Right atrium auricular region (tissue), 2 donors: ENCODE results near the gene CDC25B. TPM values are rescaled to one million over a fixed set of nuclear protein-coding genes. Genes with fewer than 3 reads are reported as not detected.

Source experiments
- DNase-seq: peaks from one replicate; pipeline ENCODE4 v3.0.0-alpha.2; 2019; ENCODE audit warnings: low spot score
- H3K27ac ChIP-seq, 2 donors: fragments of 200-600 bp; sonication (generic); 1 replicate in 1 of 2; 2 replicates in 1 of 2; pipeline ENCODE4 v1.5.1; 2016 to 2019
- H3K27me3 ChIP-seq, 2 donors: fragments of 200-600 bp; sonication (generic); one replicate each; pipeline versions ENCODE4 v1.5.1 to v1.6.0; 2017 to 2019
- H3K36me3 ChIP-seq: fragments of 200-600 bp; sonication (generic); one replicate; pipeline ENCODE4 v1.5.1; 2016
- H3K4me1 ChIP-seq, 2 donors: fragments of 200-600 bp; sonication (generic); one replicate each; pipeline versions ENCODE4 v1.5.1 to v1.6.0; 2017 to 2019
- H3K4me3 ChIP-seq, 2 donors: fragments of 200-600 bp; sonication (generic); 1 replicate in 1 of 2; 2 replicates in 1 of 2; pipeline ENCODE4 v1.5.1; 2017 to 2019; ENCODE audit warnings: mild to moderate bottlenecking in 1 of 2, moderate library complexity in 1 of 2
- H3K9me3 ChIP-seq, 2 donors: fragments of 200-600 bp; sonication (generic); one replicate each; pipeline ENCODE4 v1.5.1; 2019
- total RNA-seq, 2 donors: library from RNA; depleted of rRNA; stranded (reverse); fragments of >200 nt; gene quantifications; one replicate each; pipeline ENCODE4 v1.1.0, GENCODE V29; 2016
- TF ChIP-seq, protein P1 (sequence below), 2 donors: fragments of 200-600 bp; sonication (generic); IDR thresholded peaks; one replicate each; pipeline ENCODE4 v1.5.1; 2019; ENCODE audit warnings: antibody characterized with exemption in 2 of 2

CDC25B gene
- total RNA-seq, 2 donors from 2014 or later = 10.4 to 11.4 TPM

DNA sequence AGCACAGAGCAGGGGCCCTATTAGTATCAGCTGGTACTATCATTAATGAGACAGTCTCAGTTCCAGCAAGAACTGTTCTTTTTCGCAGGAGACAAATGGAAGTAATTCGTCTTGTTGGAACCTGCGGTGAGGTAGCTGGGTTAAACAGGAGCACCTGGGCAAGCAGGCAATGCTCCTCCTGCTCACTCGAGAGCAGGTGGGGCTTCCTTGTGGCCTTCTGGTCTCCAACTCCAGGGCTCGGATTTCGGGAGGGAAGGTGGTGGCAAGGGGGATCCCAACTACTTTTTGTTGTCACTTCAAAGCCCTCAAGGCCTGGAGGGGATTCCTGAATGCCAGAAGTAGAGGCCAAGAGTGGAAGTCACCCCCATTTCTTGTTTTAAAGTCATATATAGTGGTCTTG is 13.5 kb upstream of the CDC25B start:
- no peak for DNase-seq
- H3K27ac ChIP-seq = no peak overlapping the region
- H3K9me3 ChIP-seq = no peaks in the 10 kb centered on the region
- peaks cover 6% of the 10 kb centered on the region for H3K36me3 ChIP-seq
- H3K4me1 ChIP-seq = peaks cover 0 to 56% of the 10 kb centered on the region in 2 donors
- no peaks in the 10 kb centered on the region for H3K27me3 ChIP-seq
- TF ChIP-seq, protein P1, sequence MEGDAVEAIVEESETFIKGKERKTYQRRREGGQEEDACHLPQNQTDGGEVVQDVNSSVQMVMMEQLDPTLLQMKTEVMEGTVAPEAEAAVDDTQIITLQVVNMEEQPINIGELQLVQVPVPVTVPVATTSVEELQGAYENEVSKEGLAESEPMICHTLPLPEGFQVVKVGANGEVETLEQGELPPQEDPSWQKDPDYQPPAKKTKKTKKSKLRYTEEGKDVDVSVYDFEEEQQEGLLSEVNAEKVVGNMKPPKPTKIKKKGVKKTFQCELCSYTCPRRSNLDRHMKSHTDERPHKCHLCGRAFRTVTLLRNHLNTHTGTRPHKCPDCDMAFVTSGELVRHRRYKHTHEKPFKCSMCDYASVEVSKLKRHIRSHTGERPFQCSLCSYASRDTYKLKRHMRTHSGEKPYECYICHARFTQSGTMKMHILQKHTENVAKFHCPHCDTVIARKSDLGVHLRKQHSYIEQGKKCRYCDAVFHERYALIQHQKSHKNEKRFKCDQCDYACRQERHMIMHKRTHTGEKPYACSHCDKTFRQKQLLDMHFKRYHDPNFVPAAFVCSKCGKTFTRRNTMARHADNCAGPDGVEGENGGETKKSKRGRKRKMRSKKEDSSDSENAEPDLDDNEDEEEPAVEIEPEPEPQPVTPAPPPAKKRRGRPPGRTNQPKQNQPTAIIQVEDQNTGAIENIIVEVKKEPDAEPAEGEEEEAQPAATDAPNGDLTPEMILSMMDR (IDR thresholded peaks at IDR 0.05) = no peak
- no peak overlapping the region for H3K4me3 ChIP-seq

DNA sequence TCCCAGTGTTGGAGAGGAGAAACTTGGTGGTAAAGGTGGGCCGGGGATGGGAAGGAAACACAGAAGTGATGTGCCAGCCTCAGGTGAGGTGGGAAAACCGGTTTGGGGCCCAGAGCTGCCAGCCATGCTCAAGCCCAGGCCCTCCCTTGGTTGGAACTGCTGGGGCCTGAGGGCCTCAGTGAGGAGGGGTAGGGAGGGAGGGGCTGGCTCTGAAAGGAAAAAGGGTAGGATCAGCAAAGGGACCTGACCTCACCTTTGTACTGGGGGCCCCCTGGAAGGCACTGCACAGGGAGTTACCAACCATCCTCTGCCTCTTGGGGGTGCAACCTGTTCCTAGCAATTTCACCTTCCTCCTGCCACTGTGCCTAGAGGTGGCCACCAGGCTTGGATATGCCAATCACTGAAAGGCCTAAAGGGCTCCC is 13.0 kb upstream of the CDC25B start:
- no peak overlapping the region for H3K27ac ChIP-seq
- DNase-seq = no peak

DNA sequence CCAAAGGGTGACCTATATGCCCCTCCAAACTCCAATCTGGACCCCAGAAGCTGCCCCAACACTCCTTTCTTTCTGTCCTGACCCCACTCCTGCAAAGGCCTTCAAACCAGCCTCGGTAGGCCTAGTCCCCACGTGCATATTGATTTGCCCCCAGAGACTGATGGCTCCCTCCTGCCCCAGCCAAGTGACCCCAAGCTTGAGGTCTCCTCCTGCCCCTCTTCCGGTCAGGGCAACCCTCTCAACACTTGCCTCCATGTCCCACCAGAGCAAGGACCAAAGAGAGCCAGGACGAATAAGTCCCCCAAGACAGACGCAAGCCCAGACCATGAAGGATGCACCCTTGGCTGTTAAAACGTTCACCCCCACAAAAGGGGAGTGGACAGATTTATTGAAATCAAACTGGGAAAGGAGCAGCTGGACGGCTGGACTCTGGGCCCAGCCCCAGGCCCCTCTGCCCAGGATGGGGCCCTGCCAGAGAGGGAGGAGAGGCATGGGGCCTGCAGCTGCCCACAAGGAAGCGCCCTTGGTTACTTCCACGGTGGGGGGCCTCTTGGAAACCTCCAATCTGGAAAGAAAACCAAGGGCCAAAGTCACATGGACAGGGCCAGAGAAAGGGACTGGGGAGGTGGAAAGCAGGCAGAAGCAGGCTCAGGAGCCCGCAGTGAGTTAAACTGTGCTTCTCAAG is 12.5 kb upstream of the CDC25B start:
- TF ChIP-seq, protein P1 (IDR thresholded peaks at IDR 0.05) = no peak
- no peaks in the 10 kb centered on the region for H3K9me3 ChIP-seq
- H3K4me1 ChIP-seq = peaks cover 0 to 47% of the 10 kb centered on the region in 2 donors
- H3K36me3 ChIP-seq = peaks cover 6% of the 10 kb centered on the region
- no peaks in the 10 kb centered on the region for H3K27me3 ChIP-seq
- no peak for DNase-seq
- no peak overlapping the region for H3K27ac ChIP-seq
- no peak overlapping the region for H3K4me3 ChIP-seq

More for the DNA sequence above, 13.0 kb upstream of the CDC25B start:
- Histone ChIP-seq H3K4me3 (no peak overlapping the region), H3K9me3 (no peaks in the 10 kb centered on the region), H3K27me3 (no peaks in the 10 kb centered on the region), H3K36me3 (peaks cover 6% of the 10 kb centered on the region), H3K4me1 (peaks cover 0 to 52% of the 10 kb centered on the region in 2 donors)
- TF ChIP-seq, protein P1 (IDR thresholded peaks at IDR 0.05) = no peak

DNA sequence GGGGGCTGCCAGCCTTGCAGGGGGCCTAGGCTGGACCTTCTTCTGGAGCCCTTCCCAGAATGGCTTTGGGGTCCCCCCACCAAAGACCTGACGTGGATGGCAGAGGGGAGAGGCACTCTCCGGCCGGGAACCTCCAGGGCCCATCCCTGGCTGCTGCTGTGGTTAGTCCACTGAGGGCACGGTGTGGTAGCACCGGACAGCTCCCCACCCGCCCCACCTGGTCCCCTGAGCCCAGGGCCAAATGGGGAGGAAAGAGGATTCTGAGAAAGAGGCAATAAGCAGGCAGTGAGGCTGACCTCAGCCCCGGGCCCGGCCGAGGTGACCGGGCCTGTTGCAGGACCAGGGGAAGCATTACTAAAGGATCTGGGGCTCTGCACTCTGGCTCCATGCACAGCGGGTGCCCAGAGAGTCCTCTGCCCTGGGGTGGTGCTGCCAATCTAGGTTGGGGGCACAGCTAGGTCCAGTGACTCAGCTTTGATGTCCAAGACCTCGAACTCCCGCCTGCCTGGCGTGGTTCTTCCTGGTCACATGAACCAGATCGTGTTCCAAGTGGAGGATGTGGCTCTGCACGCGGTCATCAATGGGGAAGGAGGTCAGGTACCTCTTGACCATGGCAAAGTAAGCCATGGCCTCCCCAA is 11.8 kb upstream of the CDC25B start:
- peaks cover 0 to 45% of the 10 kb centered on the region in 2 donors for H3K4me1 ChIP-seq
- H3K4me3 ChIP-seq = peak overlapping the region in 1 of 2 donors; percentile 64
- no peak overlapping the region for H3K27ac ChIP-seq
- H3K9me3 ChIP-seq = no peaks in the 10 kb centered on the region
- DNase-seq = no peak
- TF ChIP-seq, protein P1 (IDR thresholded peaks at IDR 0.05) = no peak
- no peaks in the 10 kb centered on the region for H3K27me3 ChIP-seq
- H3K36me3 ChIP-seq = peaks cover 6% of the 10 kb centered on the region

DNA sequence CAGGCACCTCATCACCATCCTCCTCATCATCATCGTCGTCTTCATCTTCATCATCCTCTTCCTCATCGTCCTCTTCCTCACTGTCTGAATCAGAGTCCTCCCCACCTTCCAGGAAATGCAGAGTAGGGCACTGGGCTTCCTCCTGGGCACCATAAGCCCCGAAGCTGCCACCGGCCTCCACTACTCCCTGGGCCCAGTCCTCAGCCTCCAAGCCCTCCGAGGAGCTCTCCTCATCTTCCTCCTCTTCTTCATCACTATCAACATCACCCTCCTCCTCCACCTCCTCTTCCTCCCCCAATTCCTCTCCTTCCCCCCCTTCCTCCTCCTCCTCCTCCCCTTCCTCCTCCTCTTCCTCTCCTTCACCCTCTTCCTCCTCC is 11.3 kb upstream of the CDC25B start:
- H3K4me1 ChIP-seq = peaks cover 0 to 45% of the 10 kb centered on the region in 2 donors

More for the DNA sequence above, 11.3 kb upstream of the CDC25B start:
- Histone ChIP-seq H3K27me3 (no peaks in the 10 kb centered on the region), H3K9me3 (no peaks in the 10 kb centered on the region), H3K27ac (no peak overlapping the region), H3K36me3 (peaks cover 6% of the 10 kb centered on the region), H3K4me3 (peak overlapping the region; percentile 45 to 64)
- DNase-seq = no peak
- TF ChIP-seq, protein P1 (IDR thresholded peaks at IDR 0.05) = no peak
